PC-9 (cell line): Measurements from ENCODE around the gene ANKLE2.

Experiments used
- EZH2 ChIP-seq: fragments of 200-600 bp; sonication (generic); IDR thresholded peaks from 2 replicates; pipeline ENCODE4 v1.8.0; 2017; ENCODE audit warnings: antibody characterized with exemption, low read depth
- TF ChIP-seq, protein P1 (sequence below): fragments of 200-600 bp; sonication (generic); conservative IDR thresholded peaks from 2 replicates; pipeline ENCODE4 v1.6.1; 2017; ENCODE audit warnings: mixed run types, antibody characterized with exemption, mild to moderate bottlenecking, moderate library complexity

DNA sequence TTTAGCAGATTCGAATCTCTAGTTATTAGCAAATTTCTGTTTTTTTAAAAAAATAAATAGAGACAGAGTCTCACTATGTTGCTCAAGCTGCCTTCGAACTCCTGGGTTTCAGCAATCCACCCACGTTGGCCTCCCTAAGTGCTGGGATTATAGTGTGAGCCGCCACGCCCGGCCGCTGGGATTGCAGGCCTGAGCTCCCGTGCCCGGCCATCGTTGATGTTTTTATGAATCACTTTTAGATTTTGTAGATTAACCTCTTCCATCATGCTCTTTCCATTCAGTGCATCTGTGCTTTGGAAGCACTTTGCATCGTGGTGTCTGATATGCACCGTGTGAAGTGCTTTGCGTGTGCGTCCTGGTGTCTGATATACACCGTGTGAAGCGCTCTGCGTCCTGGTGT is 30.1 kb downstream of the ANKLE2 start:
- TF ChIP-seq, protein P1, sequence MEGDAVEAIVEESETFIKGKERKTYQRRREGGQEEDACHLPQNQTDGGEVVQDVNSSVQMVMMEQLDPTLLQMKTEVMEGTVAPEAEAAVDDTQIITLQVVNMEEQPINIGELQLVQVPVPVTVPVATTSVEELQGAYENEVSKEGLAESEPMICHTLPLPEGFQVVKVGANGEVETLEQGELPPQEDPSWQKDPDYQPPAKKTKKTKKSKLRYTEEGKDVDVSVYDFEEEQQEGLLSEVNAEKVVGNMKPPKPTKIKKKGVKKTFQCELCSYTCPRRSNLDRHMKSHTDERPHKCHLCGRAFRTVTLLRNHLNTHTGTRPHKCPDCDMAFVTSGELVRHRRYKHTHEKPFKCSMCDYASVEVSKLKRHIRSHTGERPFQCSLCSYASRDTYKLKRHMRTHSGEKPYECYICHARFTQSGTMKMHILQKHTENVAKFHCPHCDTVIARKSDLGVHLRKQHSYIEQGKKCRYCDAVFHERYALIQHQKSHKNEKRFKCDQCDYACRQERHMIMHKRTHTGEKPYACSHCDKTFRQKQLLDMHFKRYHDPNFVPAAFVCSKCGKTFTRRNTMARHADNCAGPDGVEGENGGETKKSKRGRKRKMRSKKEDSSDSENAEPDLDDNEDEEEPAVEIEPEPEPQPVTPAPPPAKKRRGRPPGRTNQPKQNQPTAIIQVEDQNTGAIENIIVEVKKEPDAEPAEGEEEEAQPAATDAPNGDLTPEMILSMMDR: no peak
- TF ChIP-seq EZH2: no peak
